Suprapubic skin (tissue), 4 donors: ENCODE measurements around the gene NT5C1A. TPM values are rescaled to one million over a fixed set of nuclear protein-coding genes. Genes with fewer than 3 reads are reported as not detected.

Experiments used
- DNase-seq, 2 donors: peaks; one replicate each; pipeline ENCODE4 v3.0.0-alpha.2; 2019; ENCODE audit warnings: low spot score in 2 of 2
- H3K27ac ChIP-seq: fragments of 200-600 bp; sonication (generic); one replicate; pipeline ENCODE4 v1.5.1; 2019
- H3K27me3 ChIP-seq: fragments of 200-600 bp; sonication (generic); one replicate; pipeline ENCODE4 v1.5.1; 2019
- H3K36me3 ChIP-seq: fragments of 200-600 bp; sonication (generic); one replicate; pipeline ENCODE4 v1.5.1; 2019
- H3K4me1 ChIP-seq: fragments of 200-600 bp; sonication (generic); one replicate; pipeline ENCODE4 v1.5.1; 2019
- H3K4me3 ChIP-seq: fragments of 200-600 bp; sonication (generic); one replicate; pipeline ENCODE4 v1.5.1; 2019; ENCODE audit warnings: mild to moderate bottlenecking
- H3K9me3 ChIP-seq: fragments of 200-600 bp; sonication (generic); one replicate; pipeline ENCODE4 v1.5.1; 2019
- EP300 ChIP-seq: sonication (generic); formaldehyde crosslinking; IDR thresholded peaks from one replicate; pipeline ENCODE4 v1.6.1; 2017; ENCODE audit warnings: antibody characterized with exemption
- POLR2A ChIP-seq, 2 donors: fragments of 450-650 bp; IDR thresholded peaks; one replicate each; pipeline ENCODE4 v1.6.1; 2017; ENCODE audit warnings: antibody characterized with exemption in 2 of 2, mild to moderate bottlenecking in 2 of 2, moderate library complexity in 2 of 2
- POLR2AphosphoS5 ChIP-seq, 3 donors: sonication (generic); formaldehyde crosslinking; IDR thresholded peaks; one replicate each; pipeline ENCODE4 v1.6.1; 2017; ENCODE audit warnings: antibody characterized with exemption in 3 of 3
- WGBS: methylation state at CpG from one replicate; pipeline ENCODE4 v1.1.5; 2018; 5-methylcytosine and 5-hydroxymethylcytosine counted together
- total RNA-seq, 4 donors: library from RNA; depleted of rRNA; stranded (reverse); fragments of >200 nt; gene quantifications; one replicate each; pipeline ENCODE4 v1.1.0, GENCODE V29; 2016
- TF ChIP-seq, protein P1 (sequence below), 2 donors: fragments of 200-600 bp in 1 of 2; fragments of 450-650 bp in 1 of 2; sonication (generic) in 1 of 2; IDR thresholded peaks; one replicate each; pipeline ENCODE4 v1.5.1; 2016 to 2019; ENCODE audit warnings: antibody characterized with exemption in 2 of 2, mild to moderate bottlenecking in 1 of 2, moderate library complexity in 1 of 2

NT5C1A gene
- total RNA-seq, 4 donors from 2014 or later = not detected

DNA sequence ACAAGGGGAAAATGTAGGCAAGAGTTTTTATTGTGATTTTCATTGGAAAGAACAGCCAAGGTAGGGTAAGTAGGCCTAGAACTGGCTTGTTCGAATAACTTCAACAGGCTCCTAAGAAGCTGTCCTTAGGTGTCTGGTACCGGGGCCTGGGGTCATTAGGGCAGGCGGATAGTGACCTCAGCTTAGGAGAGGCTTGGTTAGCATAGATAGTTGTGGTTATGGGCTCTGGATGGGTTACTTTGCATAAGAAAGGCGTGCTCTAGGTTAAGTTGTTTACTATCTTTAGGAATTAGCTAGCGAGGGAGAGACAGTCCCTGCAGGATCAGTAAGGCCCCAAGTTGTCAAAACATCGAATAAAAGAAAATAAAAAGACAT is 40.0 kb upstream of the NT5C1A start:
- Histone ChIP-seq H3K27me3 (peaks cover 14% of the 10 kb centered on the region), H3K4me3 (no peak overlapping the region), H3K9me3 (no peaks in the 10 kb centered on the region), H3K36me3 (no peaks in the 10 kb centered on the region), H3K27ac (no peak overlapping the region), H3K4me1 (no peaks in the 10 kb centered on the region)
- 82% methylated on average over 6 of the region's 6 CpGs for WGBS
- no peak for DNase-seq
- TF ChIP-seq, protein P1, sequence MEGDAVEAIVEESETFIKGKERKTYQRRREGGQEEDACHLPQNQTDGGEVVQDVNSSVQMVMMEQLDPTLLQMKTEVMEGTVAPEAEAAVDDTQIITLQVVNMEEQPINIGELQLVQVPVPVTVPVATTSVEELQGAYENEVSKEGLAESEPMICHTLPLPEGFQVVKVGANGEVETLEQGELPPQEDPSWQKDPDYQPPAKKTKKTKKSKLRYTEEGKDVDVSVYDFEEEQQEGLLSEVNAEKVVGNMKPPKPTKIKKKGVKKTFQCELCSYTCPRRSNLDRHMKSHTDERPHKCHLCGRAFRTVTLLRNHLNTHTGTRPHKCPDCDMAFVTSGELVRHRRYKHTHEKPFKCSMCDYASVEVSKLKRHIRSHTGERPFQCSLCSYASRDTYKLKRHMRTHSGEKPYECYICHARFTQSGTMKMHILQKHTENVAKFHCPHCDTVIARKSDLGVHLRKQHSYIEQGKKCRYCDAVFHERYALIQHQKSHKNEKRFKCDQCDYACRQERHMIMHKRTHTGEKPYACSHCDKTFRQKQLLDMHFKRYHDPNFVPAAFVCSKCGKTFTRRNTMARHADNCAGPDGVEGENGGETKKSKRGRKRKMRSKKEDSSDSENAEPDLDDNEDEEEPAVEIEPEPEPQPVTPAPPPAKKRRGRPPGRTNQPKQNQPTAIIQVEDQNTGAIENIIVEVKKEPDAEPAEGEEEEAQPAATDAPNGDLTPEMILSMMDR (IDR thresholded peaks at IDR 0.05) = no peak
- TF ChIP-seq POLR2A (IDR thresholded peaks at IDR 0.05) (no peak), EP300 (no peak), POLR2AphosphoS5 (IDR thresholded peaks at IDR 0.05) (no peak)

DNA sequence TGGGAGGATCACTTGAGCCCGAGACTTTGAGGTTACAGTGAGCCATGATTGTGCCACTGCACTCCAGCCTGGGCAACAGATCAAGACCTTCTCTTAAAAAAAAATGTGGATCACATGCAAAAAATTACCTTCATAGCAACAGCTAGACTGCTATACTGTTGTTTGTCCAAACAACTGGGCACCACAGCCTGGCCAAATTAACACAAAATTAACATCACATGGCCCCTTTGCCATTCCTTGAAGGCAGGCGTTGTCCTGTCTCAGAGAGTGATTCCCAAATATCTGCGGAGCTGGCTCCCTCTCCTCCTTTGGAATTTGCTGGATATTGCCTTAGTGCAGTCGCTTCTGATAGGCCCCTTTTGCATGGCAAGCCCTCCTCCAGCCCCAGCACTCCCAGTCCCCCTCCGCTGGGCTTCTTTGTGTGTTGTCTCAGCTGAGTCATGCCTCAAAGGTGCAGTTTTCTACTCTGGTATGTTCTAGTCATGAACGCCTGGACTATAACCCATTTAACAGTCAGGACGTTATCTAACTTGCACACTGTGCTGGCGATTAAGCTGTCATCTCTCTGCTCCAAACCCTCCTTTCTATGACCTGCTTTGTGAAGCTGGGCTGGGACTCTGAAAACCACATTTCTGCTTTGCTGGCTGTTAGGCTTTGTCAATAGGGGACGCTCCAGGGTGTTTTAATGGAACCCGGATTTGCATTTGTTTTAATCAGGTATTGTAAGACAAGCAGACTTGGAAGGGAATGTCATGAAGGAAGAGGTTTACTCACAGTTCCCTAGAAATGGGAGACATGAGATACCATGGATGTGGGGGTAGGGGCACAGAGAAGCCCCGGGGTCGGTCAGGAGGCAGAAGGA is 39.4 kb upstream of the NT5C1A start:
- WGBS = 78% methylated on average over 12 of the region's 12 CpGs
- DNase-seq = no peak
- Histone ChIP-seq H3K9me3 (no peaks in the 10 kb centered on the region), H3K27me3 (peaks cover 14% of the 10 kb centered on the region), H3K4me1 (no peaks in the 10 kb centered on the region), H3K4me3 (no peak overlapping the region), H3K36me3 (no peaks in the 10 kb centered on the region), H3K27ac (no peak overlapping the region)
- TF ChIP-seq POLR2AphosphoS5 (IDR thresholded peaks at IDR 0.05) (no peak), POLR2A (IDR thresholded peaks at IDR 0.05) (no peak), EP300 (no peak)
- TF ChIP-seq, protein P1 (IDR thresholded peaks at IDR 0.05) = no peak

DNA sequence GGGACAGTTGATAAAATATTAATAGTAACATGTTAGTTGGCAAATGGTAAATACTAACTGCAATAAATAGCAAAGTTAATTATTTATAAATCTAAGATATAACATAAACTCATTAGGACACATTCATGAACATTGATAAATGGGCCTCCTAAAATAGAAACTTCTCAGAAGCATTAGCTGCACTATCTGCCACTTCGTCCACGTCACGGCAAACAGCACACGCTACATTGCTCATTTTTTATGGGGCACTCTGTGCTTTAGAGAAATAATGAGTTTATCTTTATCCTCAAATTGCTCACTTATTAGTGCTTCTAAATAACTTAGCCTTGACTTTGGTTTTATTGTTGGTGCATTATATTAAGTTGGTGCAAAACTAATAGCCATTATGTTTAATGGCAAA is 35.6 kb upstream of the NT5C1A start:
- Histone ChIP-seq H3K27ac (no peak overlapping the region), H3K9me3 (no peaks in the 10 kb centered on the region), H3K4me1 (no peaks in the 10 kb centered on the region), H3K4me3 (no peak overlapping the region), H3K27me3 (peaks cover 8% of the 10 kb centered on the region), H3K36me3 (no peaks in the 10 kb centered on the region)
- WGBS = 93% methylated on average over 4 of the region's 4 CpGs
- no peak for TF ChIP-seq EP300
- no peak for TF ChIP-seq POLR2AphosphoS5 (IDR thresholded peaks at IDR 0.05)
- TF ChIP-seq POLR2A (IDR thresholded peaks at IDR 0.05) = no peak
- TF ChIP-seq, protein P1 (IDR thresholded peaks at IDR 0.05) = no peak
- no peak for DNase-seq

DNA sequence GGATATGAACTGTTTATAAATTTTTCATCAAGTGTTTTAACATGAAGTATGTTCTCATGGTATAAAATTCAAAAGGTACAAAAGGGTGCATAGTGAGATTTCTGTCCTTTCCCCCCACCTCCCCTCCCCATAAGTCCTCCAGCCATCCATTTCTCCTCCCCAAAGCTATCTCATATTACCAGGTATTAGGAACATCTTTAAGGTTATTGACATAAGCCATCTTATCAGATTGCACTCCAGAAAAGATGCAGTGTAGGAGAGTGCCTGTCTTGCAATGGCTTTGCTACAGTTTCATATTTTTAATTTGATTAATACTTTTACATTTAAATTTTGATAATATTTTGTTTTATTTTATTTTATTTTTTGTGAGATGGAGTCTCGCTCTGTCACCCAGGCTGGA is 32.9 kb upstream of the NT5C1A start:
- WGBS = 95% methylated on average over 1 of the region's 1 CpG
- Histone ChIP-seq H3K4me1 (peaks cover 8% of the 10 kb centered on the region), H3K27ac (no peak overlapping the region), H3K36me3 (no peaks in the 10 kb centered on the region), H3K27me3 (peaks cover 10% of the 10 kb centered on the region), H3K4me3 (no peak overlapping the region), H3K9me3 (no peaks in the 10 kb centered on the region)
- TF ChIP-seq, protein P1 (IDR thresholded peaks at IDR 0.05) = no peak
- no peak for TF ChIP-seq POLR2AphosphoS5 (IDR thresholded peaks at IDR 0.05)
- no peak for TF ChIP-seq POLR2A (IDR thresholded peaks at IDR 0.05)
- DNase-seq = no peak

DNA sequence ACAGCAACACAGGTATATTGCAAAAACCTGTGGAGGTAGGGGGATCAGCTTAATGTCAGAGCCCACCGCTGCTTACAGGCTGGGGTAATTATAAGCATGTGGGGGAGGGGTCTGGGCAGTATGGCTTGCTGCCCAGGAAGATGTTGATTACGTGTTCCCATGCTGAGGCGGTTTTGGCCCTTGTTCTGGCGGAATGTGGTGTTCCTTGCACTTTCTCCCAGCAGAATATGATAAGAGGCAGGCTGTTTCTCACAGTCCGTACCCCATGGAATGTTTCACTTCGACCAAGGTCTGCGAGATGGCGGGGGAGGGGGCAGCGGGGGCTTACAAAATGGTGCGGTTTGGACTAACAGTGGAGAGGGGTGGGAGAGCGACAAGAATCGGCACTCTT is 29.1 kb upstream of the NT5C1A start:
- Histone ChIP-seq H3K9me3 (no peaks in the 10 kb centered on the region), H3K4me1 (peaks cover 8% of the 10 kb centered on the region), H3K4me3 (peak overlapping the region; percentile 6), H3K36me3 (no peaks in the 10 kb centered on the region), H3K27me3 (peaks cover 19% of the 10 kb centered on the region), H3K27ac (no peak overlapping the region)
- TF ChIP-seq, protein P1 (IDR thresholded peaks at IDR 0.05) = no peak
- no peak for TF ChIP-seq EP300
- no peak for TF ChIP-seq POLR2AphosphoS5 (IDR thresholded peaks at IDR 0.05)
- TF ChIP-seq POLR2A (IDR thresholded peaks at IDR 0.05) = no peak
- WGBS = 34% methylated on average over 11 of the region's 12 CpGs
- no peak for DNase-seq
